Smooth muscle cell (in vitro differentiated cells): ENCODE results near the gene ART1. TPM values are rescaled to one million over a fixed set of nuclear protein-coding genes. Genes with fewer than 3 reads are reported as not detected.
"Not testable (repeated sequence)": the region's sequence is repeated elsewhere in the genome, so short reads cannot be mapped to it uniquely, and the experiment has no call there.

Experiments
- DNase-seq: peaks from one replicate; lab custom pipeline; 2025; ENCODE audit not compliant: unreplicated experiment; lab: John Stamatoyannopoulos, UW
- H2AFZ ChIP-seq: fragments of 200-600 bp; sonication (generic); 2 replicates; pipeline ENCODE4 v1.6.0; 2016; ENCODE audit warnings: antibody characterized with exemption, low read depth, mild to moderate bottlenecking
- H3F3A ChIP-seq: fragments of 200-600 bp; sonication (generic); 2 replicates; pipeline ENCODE4 v1.6.0; 2017; ENCODE audit warnings: antibody characterized with exemption, low read depth
- H3K27ac ChIP-seq: fragments of 200-600 bp; sonication (generic); 2 replicates; pipeline ENCODE4 v1.5.1; 2016; ENCODE audit warnings: low read depth, mild to moderate bottlenecking
- H3K27me3 ChIP-seq: fragments of 200-600 bp; sonication (generic); 2 replicates; pipeline ENCODE4 v1.6.1; 2016; ENCODE audit warnings: low read depth, mild to moderate bottlenecking
- H3K36me3 ChIP-seq: fragments of 200-600 bp; sonication (generic); 2 replicates; pipeline ENCODE4 v1.5.1; 2016; ENCODE audit warnings: low read depth
- H3K4me1 ChIP-seq: fragments of 200-600 bp; sonication (generic); 2 replicates; pipeline ENCODE4 v1.5.1; 2016; ENCODE audit warnings: low read depth
- H3K4me2 ChIP-seq: fragments of 200-600 bp; sonication (generic); 2 replicates; pipeline ENCODE4 v1.6.0; 2016; ENCODE audit warnings: mild to moderate bottlenecking
- H3K4me3 ChIP-seq: fragments of 200-600 bp; sonication (generic); 2 replicates; pipeline ENCODE4 v1.5.1; 2016; ENCODE audit warnings: mild to moderate bottlenecking
- H3K79me2 ChIP-seq: fragments of 200-600 bp; sonication (generic); 2 replicates; pipeline ENCODE4 v1.6.0; 2016; ENCODE audit warnings: low read depth, mild to moderate bottlenecking
- H3K9ac ChIP-seq: fragments of 200-600 bp; sonication (generic); 2 replicates; pipeline ENCODE4 v1.6.0; 2016; ENCODE audit warnings: low read depth
- H3K9me3 ChIP-seq: fragments of 200-600 bp; sonication (generic); replicated peaks from 2 replicates; pipeline ENCODE4 v1.5.1; 2016; ENCODE audit warnings: low read depth
- H4K20me1 ChIP-seq: fragments of 200-600 bp; sonication (generic); 2 replicates; pipeline ENCODE4 v1.6.0; 2016; ENCODE audit warnings: low read depth
- WGBS: methylation state at CpG from one replicate; pipeline ENCODE4 v1.1.7; 2016; ENCODE audit warnings: low lambda C conversion rate; 5-methylcytosine and 5-hydroxymethylcytosine counted together
- polyA plus RNA-seq: library from polyadenylated mRNA; unstranded; fragments of >200 nt; fragmentation: Nextera tagmentation; extraction: Ambion mirVana; gene quantifications from 2 replicates; pipeline ENCODE4 v1.2.1, GENCODE V29; 2016
- total RNA-seq: library from RNA; depleted of rRNA; stranded (reverse); fragments of >200 nt; gene quantifications from 2 replicates; pipeline ENCODE4 v1.2.3, GENCODE V29; 2014
- TF ChIP-seq, protein P1 (sequence below): fragments of 200-600 bp; sonication (generic); IDR thresholded peaks from 2 replicates; pipeline ENCODE4 v1.5.1; 2017; ENCODE audit warnings: borderline replicate concordance, mild to moderate bottlenecking, antibody characterized with exemption; ENCODE audit not compliant: insufficient read depth, poor library complexity, severe bottlenecking

Gene ART1, protein sequence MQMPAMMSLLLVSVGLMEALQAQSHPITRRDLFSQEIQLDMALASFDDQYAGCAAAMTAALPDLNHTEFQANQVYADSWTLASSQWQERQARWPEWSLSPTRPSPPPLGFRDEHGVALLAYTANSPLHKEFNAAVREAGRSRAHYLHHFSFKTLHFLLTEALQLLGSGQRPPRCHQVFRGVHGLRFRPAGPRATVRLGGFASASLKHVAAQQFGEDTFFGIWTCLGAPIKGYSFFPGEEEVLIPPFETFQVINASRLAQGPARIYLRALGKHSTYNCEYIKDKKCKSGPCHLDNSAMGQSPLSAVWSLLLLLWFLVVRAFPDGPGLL
- total RNA-seq, result not detected in 2 replicates
- not detected in 2 replicates for polyA plus RNA-seq

DNA sequence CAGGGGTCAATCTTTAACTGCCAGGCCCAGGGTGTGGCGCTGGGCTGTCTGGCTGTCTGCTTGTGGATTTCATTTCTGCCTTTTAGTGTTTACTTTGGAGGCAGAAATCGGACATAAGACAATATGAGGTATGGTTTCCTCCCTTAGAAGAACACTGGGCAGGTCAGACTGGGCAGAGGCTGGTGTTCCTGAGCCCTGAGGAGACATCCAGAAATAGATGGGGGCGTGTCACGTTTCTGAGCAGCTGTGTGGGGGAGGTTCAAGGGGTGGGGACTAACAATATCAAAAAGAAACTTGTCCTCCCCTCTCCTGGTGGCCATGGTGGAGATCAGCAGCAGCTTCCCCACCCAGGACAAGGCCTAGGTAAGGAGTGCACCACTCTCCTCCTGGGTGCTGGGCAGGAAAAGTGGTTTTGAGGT is at the start of gene ART1:
Gene ART1, plus strand, starts transcription at position 312 of the 419 bp plus-strand sequence. CDS start 14,086 bp downstream, outside the sequence.
- H3F3A ChIP-seq, result no peaks in the 10 kb centered on the region
- no peak within 1 kb of the TSS for H3K4me3 ChIP-seq
- WGBS, result 88% methylated on average over 4 of the region's 4 CpGs
- H3K27me3 ChIP-seq, result no peaks in the 10 kb centered on the region
- H4K20me1 ChIP-seq, result no peaks in the 10 kb centered on the region
- no peaks in the 10 kb centered on the region for H3K79me2 ChIP-seq
- TF ChIP-seq, protein P1, sequence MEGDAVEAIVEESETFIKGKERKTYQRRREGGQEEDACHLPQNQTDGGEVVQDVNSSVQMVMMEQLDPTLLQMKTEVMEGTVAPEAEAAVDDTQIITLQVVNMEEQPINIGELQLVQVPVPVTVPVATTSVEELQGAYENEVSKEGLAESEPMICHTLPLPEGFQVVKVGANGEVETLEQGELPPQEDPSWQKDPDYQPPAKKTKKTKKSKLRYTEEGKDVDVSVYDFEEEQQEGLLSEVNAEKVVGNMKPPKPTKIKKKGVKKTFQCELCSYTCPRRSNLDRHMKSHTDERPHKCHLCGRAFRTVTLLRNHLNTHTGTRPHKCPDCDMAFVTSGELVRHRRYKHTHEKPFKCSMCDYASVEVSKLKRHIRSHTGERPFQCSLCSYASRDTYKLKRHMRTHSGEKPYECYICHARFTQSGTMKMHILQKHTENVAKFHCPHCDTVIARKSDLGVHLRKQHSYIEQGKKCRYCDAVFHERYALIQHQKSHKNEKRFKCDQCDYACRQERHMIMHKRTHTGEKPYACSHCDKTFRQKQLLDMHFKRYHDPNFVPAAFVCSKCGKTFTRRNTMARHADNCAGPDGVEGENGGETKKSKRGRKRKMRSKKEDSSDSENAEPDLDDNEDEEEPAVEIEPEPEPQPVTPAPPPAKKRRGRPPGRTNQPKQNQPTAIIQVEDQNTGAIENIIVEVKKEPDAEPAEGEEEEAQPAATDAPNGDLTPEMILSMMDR, result no peak
- H3K36me3 ChIP-seq, result no peaks in the 10 kb centered on the region
- H3K27ac ChIP-seq, result no peak within 1 kb of the TSS
- DNase-seq, result no peak
- H3K4me1 ChIP-seq, result peaks cover 4% of the 10 kb centered on the region
- H3K9me3 ChIP-seq, result no peaks in the 10 kb centered on the region
- H3K4me2 ChIP-seq, result no peak within 1 kb of the TSS
- H3K9ac ChIP-seq, result no peak within 1 kb of the TSS
- H2AFZ ChIP-seq, result no peak within 1 kb of the TSS

DNA sequence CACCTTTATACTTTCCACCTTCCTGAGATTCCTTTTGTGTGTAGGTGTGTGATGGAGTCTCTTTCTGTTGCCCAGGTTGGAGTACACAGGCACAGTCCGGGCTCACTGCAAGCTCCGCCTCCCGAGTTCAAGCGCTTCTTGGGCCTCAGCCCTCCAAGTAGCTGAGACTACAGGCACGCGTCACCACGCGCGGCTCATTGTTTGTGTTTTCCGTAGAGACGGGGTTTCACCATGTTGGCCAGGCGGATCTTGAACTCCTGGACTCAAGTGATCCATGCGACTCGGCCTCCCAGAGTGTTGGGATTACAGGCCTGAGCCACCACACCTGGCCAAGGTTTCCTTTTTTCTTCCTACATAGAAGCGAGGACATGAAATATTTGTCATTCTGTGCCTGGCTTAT is 47.2 kb upstream of the ART1 start:
- not testable (repeated sequence) for DNase-seq, H3K27me3 ChIP-seq, H3K27ac ChIP-seq, H2AFZ ChIP-seq, H3F3A ChIP-seq, H3K79me2 ChIP-seq, H3K4me1 ChIP-seq, H4K20me1 ChIP-seq, H3K4me3 ChIP-seq, H3K4me2 ChIP-seq, H3K9me3 ChIP-seq, H3K36me3 ChIP-seq, H3K9ac ChIP-seq
- WGBS, result 95% methylated on average over 15 of the region's 15 CpGs

GRCh38 chr11:3600201-3600600 is 44.7 kb upstream of the ART1 start:
- H2AFZ ChIP-seq, H3K36me3 ChIP-seq, H3K27me3 ChIP-seq, H3K4me3 ChIP-seq, H3F3A ChIP-seq, H3K27ac ChIP-seq, DNase-seq, H3K9ac ChIP-seq, H3K9me3 ChIP-seq, H4K20me1 ChIP-seq, H3K4me1 ChIP-seq, H3K79me2 ChIP-seq, H3K4me2 ChIP-seq: not testable (repeated sequence)
- WGBS, result 92% methylated on average over 10 of the region's 10 CpGs

- H3K4me1 ChIP-seq, result no peaks in the 10 kb centered on the region
These were observed 40.8 kb upstream of the ART1 start for GRCh38 chr11:3604167-3604566.

More at GRCh38 chr11:3604167-3604566, 40.8 kb upstream of the ART1 start:
- no peaks in the 10 kb centered on the region for H3K27me3 ChIP-seq
- no peaks in the 10 kb centered on the region for H3K36me3 ChIP-seq
- H3K9me3 ChIP-seq, result no peaks in the 10 kb centered on the region
- no peak for DNase-seq
- H4K20me1 ChIP-seq, result no peaks in the 10 kb centered on the region
- H3K4me2 ChIP-seq, result no peak overlapping the region
- TF ChIP-seq, protein P1, result no peak
- no peaks in the 10 kb centered on the region for H3K79me2 ChIP-seq
- no peaks in the 10 kb centered on the region for H3F3A ChIP-seq
- no peak overlapping the region for H3K4me3 ChIP-seq
- 60% methylated on average over 3 of the region's 3 CpGs for WGBS
- no peak overlapping the region for H3K9ac ChIP-seq
- no peak overlapping the region for H3K27ac ChIP-seq
- no peak overlapping the region for H2AFZ ChIP-seq
